Measurements from ENCODE around the gene FAT1.
A peak's percentile ranks its signal among the peaks of the same experiment; 100 is the strongest.

FAT1 gene

DNA sequence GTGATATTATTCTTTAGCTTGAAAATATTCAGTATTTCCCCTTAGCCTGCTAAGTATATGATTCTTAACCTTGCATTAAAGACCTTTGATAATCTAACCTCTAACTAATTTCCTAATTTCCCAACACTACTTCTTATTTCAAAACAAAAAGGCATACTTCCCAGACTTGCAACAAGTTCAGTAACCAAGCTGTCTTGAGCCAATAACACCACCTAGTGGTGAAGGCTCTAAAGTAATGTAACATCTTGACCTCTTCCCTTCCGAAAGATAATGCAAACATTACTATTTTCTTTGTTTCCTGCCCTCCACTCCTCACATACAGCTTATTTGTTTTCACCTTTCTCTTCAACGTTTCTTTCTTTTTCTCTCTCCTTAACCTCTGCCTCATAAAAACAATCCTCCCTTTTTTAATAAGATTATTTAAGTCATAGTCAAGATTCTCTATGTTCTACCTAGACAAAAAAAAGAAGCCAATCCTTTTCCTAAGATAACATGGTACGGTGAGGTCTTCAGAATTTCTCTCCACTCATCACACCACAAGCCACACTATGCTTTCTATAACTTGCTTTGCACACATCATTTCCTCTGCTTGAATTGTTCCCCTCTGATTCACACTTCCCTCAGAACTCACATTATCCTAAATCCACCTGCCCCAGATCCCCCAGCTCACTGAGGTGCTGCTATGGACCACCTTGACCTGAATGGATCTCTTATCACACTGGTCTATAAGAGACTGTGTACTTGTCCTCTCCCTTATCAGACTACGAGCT, 3.5 kb downstream of the FAT1 start:
- ChIA-PET POLR2A (ENCODE audit: low non-redundant PET) (no interaction called here), CTCF (interaction anchor here (0.5 to 0.7 kb wide), 3 partner anchors 31 to 1094 kb away, joined by 3 to 4 read pairs (median 3); no protein-coding TSS in a partner anchor)
- TF ChIP-seq, protein P1, sequence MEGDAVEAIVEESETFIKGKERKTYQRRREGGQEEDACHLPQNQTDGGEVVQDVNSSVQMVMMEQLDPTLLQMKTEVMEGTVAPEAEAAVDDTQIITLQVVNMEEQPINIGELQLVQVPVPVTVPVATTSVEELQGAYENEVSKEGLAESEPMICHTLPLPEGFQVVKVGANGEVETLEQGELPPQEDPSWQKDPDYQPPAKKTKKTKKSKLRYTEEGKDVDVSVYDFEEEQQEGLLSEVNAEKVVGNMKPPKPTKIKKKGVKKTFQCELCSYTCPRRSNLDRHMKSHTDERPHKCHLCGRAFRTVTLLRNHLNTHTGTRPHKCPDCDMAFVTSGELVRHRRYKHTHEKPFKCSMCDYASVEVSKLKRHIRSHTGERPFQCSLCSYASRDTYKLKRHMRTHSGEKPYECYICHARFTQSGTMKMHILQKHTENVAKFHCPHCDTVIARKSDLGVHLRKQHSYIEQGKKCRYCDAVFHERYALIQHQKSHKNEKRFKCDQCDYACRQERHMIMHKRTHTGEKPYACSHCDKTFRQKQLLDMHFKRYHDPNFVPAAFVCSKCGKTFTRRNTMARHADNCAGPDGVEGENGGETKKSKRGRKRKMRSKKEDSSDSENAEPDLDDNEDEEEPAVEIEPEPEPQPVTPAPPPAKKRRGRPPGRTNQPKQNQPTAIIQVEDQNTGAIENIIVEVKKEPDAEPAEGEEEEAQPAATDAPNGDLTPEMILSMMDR (conservative IDR thresholded peaks at IDR 0.05; ENCODE audit: low read depth), result 0 out of 2 replicates have a peak, but pooled peaks have one; percentile 32
- no peak overlapping the region for H3K27ac ChIP-seq
- DNase-seq (ENCODE audit: low spot score), result no peak

DNA sequence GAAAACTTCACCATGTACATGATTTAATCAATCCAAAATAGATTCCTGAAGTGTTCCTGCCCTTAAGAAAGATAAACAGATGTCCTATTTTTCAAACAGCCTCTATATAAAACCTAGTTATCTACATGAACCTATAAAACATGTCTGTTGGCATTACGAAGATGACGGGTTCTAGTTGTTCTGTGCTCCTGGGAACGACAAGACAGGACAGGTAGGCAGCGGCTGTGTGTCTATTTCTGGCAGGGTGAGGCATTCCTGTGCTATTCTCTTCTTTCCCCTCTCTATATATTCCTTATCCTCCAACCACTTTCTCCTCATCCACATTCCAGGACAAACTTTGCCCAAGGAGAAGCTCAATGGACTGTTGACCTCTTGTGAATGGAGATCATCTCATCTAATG, 6.1 kb downstream of the FAT1 start:
- TF ChIP-seq, protein P1 (conservative IDR thresholded peaks at IDR 0.05; ENCODE audit: low read depth), result no peak
- DNase-seq (ENCODE audit: low spot score), result peak; percentile 76
- ChIA-PET CTCF (no interaction called here), POLR2A (ENCODE audit: low non-redundant PET) (no interaction called here)
- H3K27ac ChIP-seq, result no peak overlapping the region

DNA sequence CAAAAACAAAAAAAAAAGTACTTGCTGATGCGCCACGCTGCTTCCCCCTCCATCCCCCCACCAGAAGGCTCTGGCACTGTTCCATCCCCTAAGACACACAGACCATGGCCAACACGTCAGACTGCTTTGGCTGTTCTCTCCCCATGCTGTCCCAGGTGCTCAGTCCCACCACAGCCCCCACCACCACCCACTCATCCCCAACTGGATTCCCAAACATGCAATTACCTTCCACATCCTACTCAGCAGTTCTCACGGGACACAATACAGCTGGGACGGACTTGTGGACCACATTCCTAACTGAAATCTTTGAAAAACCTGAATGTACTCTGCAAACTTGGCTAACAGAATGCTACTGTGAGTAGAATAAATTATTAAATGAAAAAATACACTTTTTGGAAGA, 8.6 kb downstream of the FAT1 start:
- ChIA-PET POLR2A (ENCODE audit: low non-redundant PET) (no interaction called here), CTCF (interaction anchor here (0.7 kb wide), 1 partner anchor 25 kb away, joined by 3 read pairs; no protein-coding TSS in a partner anchor)
- TF ChIP-seq, protein P1 (conservative IDR thresholded peaks at IDR 0.05; ENCODE audit: low read depth), result no peak
- no peak for DNase-seq (ENCODE audit: low spot score)
- peak overlapping the region; percentile 41 for H3K27ac ChIP-seq

DNA sequence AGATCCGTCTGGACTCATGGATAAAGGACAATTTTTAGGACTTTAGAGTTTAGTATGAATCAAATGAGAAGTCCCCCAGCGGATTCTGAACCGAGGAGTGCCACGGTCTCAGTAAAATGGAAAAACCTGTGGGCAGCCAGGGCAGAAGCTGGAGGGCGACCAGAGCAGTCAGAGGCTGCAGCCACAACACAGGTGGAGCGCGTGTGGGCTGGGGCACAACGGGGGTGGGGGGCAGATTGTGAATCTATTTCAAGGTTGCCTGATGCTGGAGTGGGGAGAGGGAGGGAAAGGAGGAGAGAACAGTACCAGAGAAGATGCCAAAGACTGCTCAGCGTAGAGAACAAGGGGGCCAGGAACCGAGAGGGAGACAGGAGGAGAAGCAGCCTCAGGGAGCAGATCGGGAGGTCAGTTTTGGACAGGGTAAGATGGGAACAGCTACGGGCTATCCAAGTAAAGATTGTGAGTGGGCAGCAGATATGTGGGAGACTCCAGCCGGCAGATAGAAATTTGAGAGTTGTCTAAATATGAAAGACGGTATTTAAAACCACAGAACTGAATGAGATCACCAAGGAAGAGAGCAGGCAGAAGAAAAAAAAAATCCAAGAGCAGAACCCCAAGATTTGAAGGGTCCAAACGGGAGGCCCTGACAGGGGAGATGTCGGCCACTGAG, 9.5 kb downstream of the FAT1 start:
- TF ChIP-seq, protein P1 (conservative IDR thresholded peaks at IDR 0.05; ENCODE audit: low read depth), result no peak
- POLR2A ChIA-PET (ENCODE audit: low non-redundant PET), result no interaction called here
- no peak for DNase-seq (ENCODE audit: low spot score)
- CTCF ChIA-PET, result interaction anchor here (0.7 kb wide), 1 partner anchor 24 kb away, joined by 3 read pairs; no protein-coding TSS in a partner anchor
- H3K27ac ChIP-seq, result peak overlapping the region; percentile 41

DNA sequence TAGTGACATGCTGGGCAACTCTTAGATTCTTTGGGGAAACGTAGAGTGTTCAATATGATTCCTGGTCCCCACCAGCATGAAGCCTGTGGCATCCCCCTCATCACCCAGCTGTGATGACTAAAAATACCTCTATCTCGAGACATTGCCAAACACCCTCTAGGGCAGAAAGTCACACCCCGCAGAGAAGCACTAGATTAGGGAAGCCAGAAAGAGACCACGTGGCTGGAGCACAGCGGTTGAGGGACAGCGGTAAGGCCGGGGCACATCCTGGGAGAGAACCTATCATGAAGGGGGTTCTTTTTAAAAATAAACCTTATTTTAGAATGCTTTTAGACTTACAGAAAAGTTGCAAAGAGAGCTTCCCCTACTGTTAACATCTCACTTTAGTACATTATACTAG, 11.0 kb downstream of the FAT1 start:
- ChIA-PET POLR2A (ENCODE audit: low non-redundant PET) (no interaction called here), CTCF (no interaction called here)

DNA sequence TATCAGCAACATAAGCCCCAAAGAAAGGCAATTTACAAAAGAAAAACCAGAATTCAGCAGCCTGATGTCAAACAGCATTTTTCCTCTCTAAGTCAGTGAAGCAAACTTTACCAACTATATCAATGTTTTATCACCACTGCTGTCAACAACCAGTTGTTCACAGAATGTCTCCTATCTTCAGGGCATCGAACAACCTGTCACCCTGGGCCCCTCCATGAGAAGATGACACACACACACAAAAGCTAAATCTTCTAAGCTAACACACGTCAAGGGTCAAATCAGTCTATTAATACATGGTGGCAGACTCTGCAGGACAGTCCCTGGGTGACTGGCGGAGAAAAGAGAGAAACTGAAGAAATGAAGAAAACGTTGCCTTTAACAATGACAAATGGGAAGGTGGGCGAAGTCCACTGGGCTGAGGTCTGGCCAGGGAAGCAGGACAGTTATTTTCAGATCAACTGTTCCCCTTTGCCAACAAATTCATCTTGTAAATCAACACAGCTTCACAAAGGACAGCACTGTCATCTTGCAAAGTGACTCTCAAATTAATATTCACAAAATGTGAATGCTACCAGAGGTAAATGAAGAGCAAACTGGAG, 13.0 kb downstream of the FAT1 start:
- ChIA-PET POLR2A (ENCODE audit: low non-redundant PET) (no interaction called here), CTCF (no interaction called here)
- no peak for DNase-seq (ENCODE audit: low spot score)
- TF ChIP-seq, protein P1 (conservative IDR thresholded peaks at IDR 0.05; ENCODE audit: low read depth), result no peak
- H3K27ac ChIP-seq, result no peak overlapping the region

More for the DNA sequence above, 11.0 kb downstream of the FAT1 start:
- TF ChIP-seq, protein P1 (conservative IDR thresholded peaks at IDR 0.05; ENCODE audit: low read depth), result no peak
- DNase-seq (ENCODE audit: low spot score), result no peak
- peak overlapping the region; percentile 28; the same call in 1 of the 2 replicates for H3K27ac ChIP-seq

Data from RWPE1 (cell line).